PC-9 (cell line): ENCODE data around the gene ACACB. TPM values are rescaled to one million over a fixed set of nuclear protein-coding genes. Genes with fewer than 3 reads are reported as not detected.

Source experiments
- BruUV-seq: library from RNA; stranded (reverse); fragments of 400-500 nt; replicated peaks from 2 replicates; lab custom pipeline; 2021; lab: Mats Ljungman, UMichigan
- CTCF ChIA-PET: fragments of 300-600 bp; sonication (Branson Sonifier 250); formaldehyde crosslinking; loops from one replicate; lab custom pipeline; 2022; ENCODE audit warnings: antibody characterized with exemption; lab: Charles Lee
- POLR2A ChIA-PET: fragments of 300-600 bp; sonication (Branson Sonifier 250); formaldehyde crosslinking; loops from one replicate; lab custom pipeline; 2022; ENCODE audit warnings: antibody characterized with exemption; ENCODE audit not compliant: unreplicated experiment; lab: Charles Lee
- DNase-seq, 2 experiments: peaks; one replicate each; pipeline versions ENCODE4 v3.0.0 to v3.0.0-alpha.2; 2015 to 2022; ENCODE audit warnings: mixed read lengths in 1 of 2
- H2AFZ ChIP-seq: fragments of 200-600 bp; sonication (generic); 2 replicates; pipeline ENCODE4 v1.8.1; 2017; ENCODE audit warnings: antibody characterized with exemption
- H3F3A ChIP-seq: fragments of 200-600 bp; sonication (generic); 2 replicates; pipeline ENCODE4 v1.8.1; 2017; ENCODE audit warnings: antibody characterized with exemption, mild to moderate bottlenecking, low read depth; ENCODE audit not compliant: insufficient read depth
- H3K27ac ChIP-seq: fragments of 200-600 bp; sonication (generic); 2 replicates; pipeline ENCODE4 v1.6.1; 2016; ENCODE audit warnings: mixed run types
- H3K27me3 ChIP-seq: fragments of 200-600 bp; sonication (generic); 2 replicates; pipeline ENCODE4 v1.6.1; 2016; ENCODE audit warnings: low read depth, mixed run types; ENCODE audit not compliant: insufficient read depth
- H3K36me3 ChIP-seq: fragments of 200-600 bp; sonication (generic); 2 replicates; pipeline ENCODE4 v1.6.1; 2016; ENCODE audit warnings: low read depth, mixed run types
- H3K4me1 ChIP-seq: fragments of 200-600 bp; sonication (generic); replicated peaks from 2 replicates; pipeline ENCODE4 v1.6.1; 2016; ENCODE audit warnings: mixed run types; ENCODE audit not compliant: insufficient read depth
- H3K4me2 ChIP-seq: fragments of 200-600 bp; sonication (generic); 2 replicates; pipeline ENCODE4 v1.6.1; 2017; ENCODE audit warnings: mixed run types
- H3K4me3 ChIP-seq: fragments of 200-600 bp; sonication (generic); 2 replicates; pipeline ENCODE4 v1.6.1; 2016; ENCODE audit warnings: mixed run types
- H3K79me2 ChIP-seq: fragments of 200-600 bp; sonication (generic); 2 replicates; pipeline ENCODE4 v1.6.1; 2017; ENCODE audit warnings: low read depth, mixed run types
- H3K9me2 ChIP-seq: fragments of 200-600 bp; sonication (generic); 2 replicates; pipeline ENCODE4 v1.8.1; 2017; ENCODE audit warnings: mild to moderate bottlenecking; ENCODE audit not compliant: insufficient read depth
- H3K9me3 ChIP-seq: fragments of 200-600 bp; sonication (generic); 2 replicates; pipeline ENCODE4 v1.8.1; 2016; ENCODE audit warnings: low read depth; ENCODE audit not compliant: insufficient read depth
- H4K20me1 ChIP-seq: fragments of 200-600 bp; sonication (generic); 2 replicates; pipeline ENCODE4 v1.8.1; 2017; ENCODE audit not compliant: insufficient read depth
- EZH2 ChIP-seq: fragments of 200-600 bp; sonication (generic); IDR thresholded peaks from 2 replicates; pipeline ENCODE4 v1.8.0; 2017; ENCODE audit warnings: antibody characterized with exemption, low read depth
- intact Hi-C: fragments of 100-400 bp; cut with micrococcal nuclease; formaldehyde crosslinking; loops from one replicate; pipeline ENCODE4 v1.10.0; 2022; ENCODE audit not compliant: unreplicated experiment
- total RNA-seq: library from RNA; stranded (reverse); gene quantifications from 2 replicates; pipeline ENCODE4 v1.2.3, GENCODE V29; 2021
- TF ChIP-seq, protein P1 (sequence below): fragments of 200-600 bp; sonication (generic); conservative IDR thresholded peaks from 2 replicates; pipeline ENCODE4 v1.6.1; 2017; ENCODE audit warnings: mixed run types, antibody characterized with exemption, mild to moderate bottlenecking, moderate library complexity

Gene ACACB
- total RNA-seq, 1 experiment from 2014 or later: 13.8 TPM

DNA sequence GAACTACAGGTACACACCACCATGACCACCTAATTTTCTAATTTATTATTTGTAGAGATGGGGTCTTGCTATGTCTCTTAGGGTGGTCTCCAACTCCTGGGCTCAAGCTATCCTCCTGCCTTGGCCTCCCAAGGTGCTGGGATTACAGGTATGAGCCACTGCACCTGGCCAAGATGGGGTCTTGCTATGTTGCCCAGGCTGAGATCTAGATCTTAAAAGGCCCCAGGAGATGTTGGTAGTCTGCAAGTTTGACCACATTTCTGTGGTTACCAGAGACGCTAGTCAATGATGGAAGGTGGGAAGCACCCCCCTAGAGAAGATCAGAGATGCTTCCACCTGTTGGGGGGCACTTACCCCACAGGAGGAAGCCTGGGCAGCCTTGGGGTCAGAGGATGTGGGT, 158.0 kb downstream of the ACACB start:
- intact Hi-C loops: no loop called here
- BruUV-seq: no TSS peak

DNA sequence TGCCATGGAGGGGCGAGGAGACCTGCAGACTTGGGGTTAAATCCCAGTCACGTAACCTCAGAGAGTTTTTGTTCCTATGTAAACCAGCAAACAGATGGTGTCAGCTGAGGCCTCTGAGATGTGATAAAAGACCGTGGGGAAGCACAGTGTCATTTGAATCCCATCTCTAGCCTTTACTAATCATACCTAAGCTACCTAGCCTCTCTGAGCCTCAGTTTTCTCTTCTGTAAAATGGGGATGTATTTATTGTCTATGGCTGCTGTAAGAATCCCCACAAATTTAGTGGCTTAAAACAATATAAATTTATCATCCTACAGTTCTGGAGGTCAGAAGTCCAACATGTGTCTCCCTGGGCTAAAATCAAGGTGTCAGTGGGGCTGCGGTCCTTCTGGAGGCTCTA, 158.8 kb downstream of the ACACB start:
- no peaks in the 10 kb centered on the region for H3K4me1 ChIP-seq
- H3K4me2 ChIP-seq: no peak overlapping the region
- H2AFZ ChIP-seq: no peak overlapping the region
- no peaks in the 10 kb centered on the region for H3K9me2 ChIP-seq
- H4K20me1 ChIP-seq: no peaks in the 10 kb centered on the region
- peaks cover 18% of the 10 kb centered on the region for H3K27me3 ChIP-seq
- TF ChIP-seq, protein P1, sequence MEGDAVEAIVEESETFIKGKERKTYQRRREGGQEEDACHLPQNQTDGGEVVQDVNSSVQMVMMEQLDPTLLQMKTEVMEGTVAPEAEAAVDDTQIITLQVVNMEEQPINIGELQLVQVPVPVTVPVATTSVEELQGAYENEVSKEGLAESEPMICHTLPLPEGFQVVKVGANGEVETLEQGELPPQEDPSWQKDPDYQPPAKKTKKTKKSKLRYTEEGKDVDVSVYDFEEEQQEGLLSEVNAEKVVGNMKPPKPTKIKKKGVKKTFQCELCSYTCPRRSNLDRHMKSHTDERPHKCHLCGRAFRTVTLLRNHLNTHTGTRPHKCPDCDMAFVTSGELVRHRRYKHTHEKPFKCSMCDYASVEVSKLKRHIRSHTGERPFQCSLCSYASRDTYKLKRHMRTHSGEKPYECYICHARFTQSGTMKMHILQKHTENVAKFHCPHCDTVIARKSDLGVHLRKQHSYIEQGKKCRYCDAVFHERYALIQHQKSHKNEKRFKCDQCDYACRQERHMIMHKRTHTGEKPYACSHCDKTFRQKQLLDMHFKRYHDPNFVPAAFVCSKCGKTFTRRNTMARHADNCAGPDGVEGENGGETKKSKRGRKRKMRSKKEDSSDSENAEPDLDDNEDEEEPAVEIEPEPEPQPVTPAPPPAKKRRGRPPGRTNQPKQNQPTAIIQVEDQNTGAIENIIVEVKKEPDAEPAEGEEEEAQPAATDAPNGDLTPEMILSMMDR: no peak
- no peak for TF ChIP-seq EZH2
- no peaks in the 10 kb centered on the region for H3K9me3 ChIP-seq
- H3K4me3 ChIP-seq: no peak overlapping the region
- ChIA-PET POLR2A (no interaction called here), CTCF (no interaction called here)
- H3F3A ChIP-seq: no peaks in the 10 kb centered on the region
- H3K36me3 ChIP-seq: no peaks in the 10 kb centered on the region
- intact Hi-C loops: no loop called here
- H3K27ac ChIP-seq: no peak overlapping the region
- BruUV-seq: no TSS peak
- H3K79me2 ChIP-seq: no peaks in the 10 kb centered on the region
- DNase-seq: no peak

More for the DNA sequence above, 158.0 kb downstream of the ACACB start:
- no peaks in the 10 kb centered on the region for H3K9me3 ChIP-seq
- no peaks in the 10 kb centered on the region for H3K9me2 ChIP-seq
- H3K27me3 ChIP-seq: peaks cover 18% of the 10 kb centered on the region
- H2AFZ ChIP-seq: no peak overlapping the region
- ChIA-PET CTCF (no interaction called here), POLR2A (no interaction called here)
- no peaks in the 10 kb centered on the region for H3K4me1 ChIP-seq
- H3K36me3 ChIP-seq: no peaks in the 10 kb centered on the region
- no peak for DNase-seq
- no peaks in the 10 kb centered on the region for H4K20me1 ChIP-seq
- H3F3A ChIP-seq: no peaks in the 10 kb centered on the region
- TF ChIP-seq, protein P1: no peak
- no peak for TF ChIP-seq EZH2
- H3K79me2 ChIP-seq: no peaks in the 10 kb centered on the region
- no peak overlapping the region for H3K4me3 ChIP-seq
- no peak overlapping the region for H3K27ac ChIP-seq
- no peak overlapping the region for H3K4me2 ChIP-seq

DNA sequence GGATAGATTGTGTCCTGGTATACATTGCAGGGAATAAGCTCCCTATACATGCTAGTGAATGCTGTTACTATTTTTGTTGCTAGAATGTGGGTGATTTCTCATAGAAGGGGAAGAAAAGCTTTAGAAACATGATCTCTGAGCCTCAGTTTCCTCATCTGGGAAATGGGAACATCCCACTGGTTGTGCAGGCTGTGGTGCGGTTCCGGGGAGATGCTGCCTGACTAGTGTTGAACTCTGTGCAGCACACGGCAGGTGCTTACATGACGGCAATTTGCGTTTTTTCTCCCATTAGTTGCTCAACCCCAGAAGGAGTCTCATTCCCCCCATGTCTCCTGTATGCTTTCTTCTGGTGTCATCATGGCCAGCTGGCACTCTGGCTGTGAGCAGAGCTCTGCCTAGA, 159.8 kb downstream of the ACACB start:
- peaks cover 20% of the 10 kb centered on the region for H3K27me3 ChIP-seq
- no peaks in the 10 kb centered on the region for H3K79me2 ChIP-seq
- H3K4me2 ChIP-seq: no peak overlapping the region
- no peak overlapping the region for H3K27ac ChIP-seq
- H3K4me3 ChIP-seq: no peak overlapping the region
- no peaks in the 10 kb centered on the region for H3K4me1 ChIP-seq
- no peaks in the 10 kb centered on the region for H3K9me3 ChIP-seq
- ChIA-PET POLR2A (no interaction called here), CTCF (no interaction called here)
- DNase-seq: no peak
- H3F3A ChIP-seq: no peaks in the 10 kb centered on the region
- no peak overlapping the region for H2AFZ ChIP-seq
- no peak for TF ChIP-seq EZH2
- TF ChIP-seq, protein P1: no peak
- intact Hi-C loops: no loop called here
- no peaks in the 10 kb centered on the region for H3K9me2 ChIP-seq
- H3K36me3 ChIP-seq: no peaks in the 10 kb centered on the region
- no peaks in the 10 kb centered on the region for H4K20me1 ChIP-seq
- BruUV-seq: no TSS peak
